AG09319 (cell line): ENCODE measurements around the gene BBS9.

Experiments used
- DNase-seq: peaks from one replicate; pipeline ENCODE4 v3.0.0-alpha.2; 2010; ENCODE audit warnings: low read depth; ENCODE audit errors: extremely low read depth
- TF ChIP-seq, protein P1 (sequence below): IDR thresholded peaks from 2 replicates; pipeline ENCODE4 v1.5.1; 2011; ENCODE audit warnings: low read depth, mild to moderate bottlenecking, inconsistent platforms, low read length, moderate library complexity

BBS9 gene

DNA sequence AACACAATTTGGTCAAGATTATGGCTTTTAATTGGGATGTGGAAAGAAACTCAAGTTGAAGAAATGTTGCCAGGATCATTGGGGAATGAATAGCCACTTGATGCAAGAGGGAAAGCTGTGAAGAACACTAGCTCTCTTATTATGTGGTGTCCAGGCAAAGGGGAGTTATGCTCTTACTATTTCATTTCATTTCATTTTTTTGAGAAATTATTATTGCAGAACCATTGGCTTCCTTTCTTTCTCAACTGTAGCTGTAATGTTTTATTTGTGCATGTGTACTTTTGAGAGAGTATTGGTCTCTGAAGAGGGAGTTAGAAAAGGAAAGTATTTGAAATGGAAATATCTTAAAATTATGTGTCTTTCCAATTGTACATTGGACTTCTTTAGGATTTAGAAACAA, 463.4 kb downstream of the BBS9 start:
- no peak for DNase-seq
- TF ChIP-seq, protein P1, sequence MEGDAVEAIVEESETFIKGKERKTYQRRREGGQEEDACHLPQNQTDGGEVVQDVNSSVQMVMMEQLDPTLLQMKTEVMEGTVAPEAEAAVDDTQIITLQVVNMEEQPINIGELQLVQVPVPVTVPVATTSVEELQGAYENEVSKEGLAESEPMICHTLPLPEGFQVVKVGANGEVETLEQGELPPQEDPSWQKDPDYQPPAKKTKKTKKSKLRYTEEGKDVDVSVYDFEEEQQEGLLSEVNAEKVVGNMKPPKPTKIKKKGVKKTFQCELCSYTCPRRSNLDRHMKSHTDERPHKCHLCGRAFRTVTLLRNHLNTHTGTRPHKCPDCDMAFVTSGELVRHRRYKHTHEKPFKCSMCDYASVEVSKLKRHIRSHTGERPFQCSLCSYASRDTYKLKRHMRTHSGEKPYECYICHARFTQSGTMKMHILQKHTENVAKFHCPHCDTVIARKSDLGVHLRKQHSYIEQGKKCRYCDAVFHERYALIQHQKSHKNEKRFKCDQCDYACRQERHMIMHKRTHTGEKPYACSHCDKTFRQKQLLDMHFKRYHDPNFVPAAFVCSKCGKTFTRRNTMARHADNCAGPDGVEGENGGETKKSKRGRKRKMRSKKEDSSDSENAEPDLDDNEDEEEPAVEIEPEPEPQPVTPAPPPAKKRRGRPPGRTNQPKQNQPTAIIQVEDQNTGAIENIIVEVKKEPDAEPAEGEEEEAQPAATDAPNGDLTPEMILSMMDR = no peak

DNA sequence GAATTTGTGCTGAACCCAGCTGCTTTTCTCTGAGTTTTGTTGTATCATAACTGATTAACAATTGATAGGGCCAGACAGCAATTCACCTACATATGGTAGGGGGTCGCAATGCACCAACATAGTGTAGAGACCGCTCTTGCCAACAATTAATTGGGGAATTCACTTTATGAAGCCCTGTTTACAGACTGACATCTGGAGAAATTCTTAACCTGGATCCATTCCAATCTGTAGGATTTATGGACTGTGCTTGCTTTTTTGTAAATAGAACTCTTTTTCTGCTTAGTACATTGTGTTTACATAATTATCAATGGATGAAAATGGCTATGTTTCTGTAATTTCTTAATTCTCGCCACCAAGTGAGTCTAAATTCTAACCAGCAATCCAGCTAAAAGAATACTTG, 464.2 kb downstream of the BBS9 start:
- DNase-seq = no peak
- TF ChIP-seq, protein P1 = no peak

DNA sequence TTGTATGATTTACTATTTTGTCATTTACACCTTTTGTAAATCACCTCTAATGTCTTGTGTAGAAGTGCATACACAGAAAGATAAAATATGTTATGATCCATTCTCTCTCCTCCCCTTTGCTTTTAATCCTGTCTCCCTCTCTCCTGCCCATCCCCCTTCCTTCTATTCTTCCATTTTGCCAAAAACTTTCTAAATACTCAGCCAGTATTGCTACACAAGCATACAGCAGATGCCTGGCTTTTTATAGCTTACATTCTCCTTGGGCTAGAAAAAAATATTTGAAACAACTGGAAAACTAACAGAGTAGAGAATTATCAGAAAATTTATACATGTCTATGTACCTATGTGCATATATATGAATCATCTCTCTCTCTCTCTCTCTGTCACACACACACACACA, 467.3 kb downstream of the BBS9 start:
- TF ChIP-seq, protein P1 = no peak
- no peak for DNase-seq

DNA sequence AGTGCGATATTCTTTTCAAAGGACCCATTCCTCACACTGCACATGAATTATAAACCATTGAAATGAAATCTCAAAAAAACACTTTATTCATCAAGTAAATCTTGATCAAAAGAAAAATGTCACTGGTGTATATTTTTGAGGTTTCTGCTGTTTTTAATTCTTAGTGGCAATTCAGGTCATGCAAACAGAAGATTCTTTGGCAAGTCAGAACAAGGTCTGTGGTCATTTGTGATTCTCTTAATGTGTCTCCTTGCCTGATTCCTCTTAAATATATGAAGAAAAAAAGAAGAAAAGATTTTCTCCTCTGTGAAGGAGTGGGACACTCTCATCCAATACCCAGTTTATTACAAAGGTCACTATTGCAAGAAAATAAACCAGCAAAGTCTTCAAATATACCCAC, 467.8 kb downstream of the BBS9 start:
- TF ChIP-seq, protein P1 = no peak

DNA sequence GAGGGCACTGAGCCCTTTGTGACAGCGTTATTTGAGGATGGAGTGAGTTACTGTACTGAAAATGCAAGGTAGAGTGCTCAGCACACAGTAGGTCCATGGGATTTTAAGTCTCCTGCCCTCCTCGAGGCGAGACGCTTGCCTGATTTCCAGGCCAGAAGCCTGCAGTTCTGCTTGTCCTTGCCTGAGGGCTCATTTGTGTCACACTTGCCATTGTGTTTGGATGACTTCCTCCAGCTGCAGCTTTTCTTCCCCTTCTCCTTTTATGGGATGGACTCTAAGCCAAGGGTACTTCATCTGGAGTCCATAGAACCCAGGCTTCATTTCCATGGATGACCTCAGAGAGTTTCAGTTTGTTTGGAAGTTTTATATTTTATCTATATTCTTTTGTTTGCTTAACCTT, 471.7 kb downstream of the BBS9 start:
- TF ChIP-seq, protein P1 = no peak
- DNase-seq = no peak

More for the DNA sequence above, 467.8 kb downstream of the BBS9 start:
- no peak for DNase-seq

DNA sequence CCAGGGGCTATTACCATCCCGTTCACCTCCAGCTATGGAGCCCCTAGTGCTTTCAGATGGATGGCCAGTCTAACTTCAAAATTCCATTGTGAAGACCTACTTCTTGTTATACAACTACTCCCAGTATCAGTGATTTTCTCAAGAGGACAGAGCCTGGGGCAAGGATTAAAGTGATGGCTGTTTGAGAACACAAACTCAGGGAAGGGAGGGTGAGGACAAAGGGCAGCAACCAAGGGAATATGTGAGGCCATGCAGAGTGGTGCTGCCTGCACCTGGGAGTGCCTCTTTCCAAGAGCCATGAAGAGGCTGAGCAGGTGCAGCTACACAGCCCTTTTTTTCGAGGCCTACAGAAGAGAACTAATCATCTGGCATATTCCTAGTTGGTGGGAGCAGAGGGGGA, 472.5 kb downstream of the BBS9 start:
- TF ChIP-seq, protein P1 = no peak
- DNase-seq = no peak

DNA sequence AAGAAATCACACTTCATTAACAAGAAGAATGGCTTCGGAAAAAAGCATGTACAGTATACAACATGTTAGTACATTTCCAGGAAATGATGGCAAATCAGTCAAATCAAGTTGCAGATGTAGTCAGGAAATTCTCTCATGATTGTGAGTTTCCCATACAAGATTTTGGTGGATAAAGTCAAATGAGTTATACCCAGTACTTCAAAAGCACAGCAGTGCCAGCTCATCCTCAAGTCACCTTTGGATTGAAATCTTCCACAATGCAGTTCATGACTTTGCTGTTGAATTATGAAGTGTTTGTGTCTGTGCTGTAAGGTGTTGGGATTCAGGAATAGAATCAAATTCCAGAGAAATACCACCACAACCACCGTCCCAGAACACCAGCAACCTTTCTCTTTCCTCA, 474.7 kb downstream of the BBS9 start:
- TF ChIP-seq, protein P1 = no peak

More for the DNA sequence above, 474.7 kb downstream of the BBS9 start:
- no peak for DNase-seq
